Measurements from ENCODE around the gene SLC38A5. TPM values are rescaled to one million over a fixed set of nuclear protein-coding genes. Genes with fewer than 3 reads are reported as not detected.
"Not testable (repeated sequence)": the region's sequence is repeated elsewhere in the genome, so short reads cannot be mapped to it uniquely, and the experiment has no call there.

The SLC38A5 gene
- total RNA-seq, 1 donor from 2014 or later: 205 TPM

DNA sequence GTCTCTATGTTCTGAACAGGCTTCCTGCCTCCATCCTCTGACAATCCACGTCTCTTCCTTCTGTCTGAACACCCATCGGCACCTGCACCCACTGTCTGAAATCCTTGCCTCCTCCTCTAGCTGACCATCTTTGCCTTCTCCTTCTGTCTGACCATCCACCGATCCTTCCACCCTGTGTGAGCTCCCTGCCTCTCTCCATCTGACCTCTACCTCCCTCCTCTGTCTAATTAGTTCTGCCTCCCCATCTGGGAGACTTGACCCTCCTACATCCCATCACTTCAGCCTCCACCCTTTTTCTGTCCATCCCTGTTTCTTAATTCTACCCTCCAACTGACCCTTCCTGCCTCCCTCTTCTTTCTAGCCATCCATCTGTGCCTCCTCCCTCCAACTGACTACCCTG, 10.0 kb downstream of the SLC38A5 start:
- peaks cover 14% of the 10 kb centered on the region for H3K4me1 Mint-ChIP-seq (ENCODE audit: low read depth)
- no peak overlapping the region for H3K4me3 Mint-ChIP-seq
- DNase-seq (ENCODE audit: low spot score): no peak
- no peaks in the 10 kb centered on the region for H3K9me3 Mint-ChIP-seq
- intact Hi-C loops (cut with micrococcal nuclease): no loop called here
- no peaks in the 10 kb centered on the region for H3K27me3 Mint-ChIP-seq (ENCODE audit: insufficient read depth)
- H3K27ac Mint-ChIP-seq: no peak overlapping the region
- peaks cover 30% of the 10 kb centered on the region for H3K36me3 Mint-ChIP-seq (ENCODE audit: low read depth)

DNA sequence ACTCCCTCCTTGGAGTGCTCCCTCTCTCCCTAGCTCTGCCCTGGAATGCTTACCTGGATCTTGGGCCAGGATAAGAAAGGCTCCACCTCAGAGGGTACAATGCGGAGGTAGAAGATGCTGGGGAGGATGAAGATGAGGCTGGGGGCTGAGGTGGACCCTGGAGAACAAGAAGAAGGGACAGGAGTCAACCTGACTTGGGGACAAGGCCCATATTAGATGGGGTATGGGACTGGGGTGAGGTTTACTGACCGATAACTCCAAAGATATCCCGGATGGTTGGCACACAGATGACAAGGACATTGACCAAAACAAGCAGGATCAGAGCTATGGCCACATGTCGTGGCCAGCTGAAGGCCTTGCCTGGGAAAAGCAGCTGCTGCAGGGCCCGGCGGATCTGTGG, 10.6 kb downstream of the SLC38A5 start:
- Mint-ChIP-seq H3K9me3 (no peaks in the 10 kb centered on the region), H3K36me3 (ENCODE audit: low read depth) (peaks cover 28% of the 10 kb centered on the region), H3K4me3 (no peak overlapping the region), H3K4me1 (ENCODE audit: low read depth) (peaks cover 12% of the 10 kb centered on the region), H3K27ac (no peak overlapping the region), H3K27me3 (ENCODE audit: insufficient read depth) (no peaks in the 10 kb centered on the region)
- no peak for DNase-seq (ENCODE audit: low spot score)
- intact Hi-C loops (cut with micrococcal nuclease): no loop called here

DNA sequence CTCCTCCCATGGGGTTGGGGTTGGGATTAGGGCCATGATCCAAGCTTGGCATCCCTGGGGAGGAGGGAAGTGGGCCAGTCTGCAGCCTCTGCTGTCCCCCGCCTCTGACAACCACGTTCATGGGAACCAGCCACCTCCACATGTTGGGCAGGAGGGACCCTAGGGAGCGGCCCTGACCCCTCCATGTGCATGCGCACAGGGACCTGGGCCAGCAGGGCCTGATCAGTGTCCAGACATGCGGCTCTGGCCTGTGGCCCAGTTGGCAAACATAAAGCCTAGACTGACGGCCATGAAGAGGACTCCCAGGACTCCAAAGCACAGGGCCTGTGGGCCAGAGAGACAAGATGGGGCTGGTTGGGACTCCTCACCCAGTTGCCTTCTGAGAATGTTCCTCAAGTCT, 11.3 kb downstream of the SLC38A5 start:
- Mint-ChIP-seq H3K27me3 (ENCODE audit: insufficient read depth) (no peaks in the 10 kb centered on the region), H3K27ac (no peak overlapping the region), H3K4me3 (no peak overlapping the region), H3K36me3 (ENCODE audit: low read depth) (peaks cover 21% of the 10 kb centered on the region), H3K4me1 (ENCODE audit: low read depth) (peaks cover 6% of the 10 kb centered on the region), H3K9me3 (no peaks in the 10 kb centered on the region)
- DNase-seq (ENCODE audit: low spot score): no peak
- intact Hi-C loops (cut with micrococcal nuclease): no loop called here

DNA sequence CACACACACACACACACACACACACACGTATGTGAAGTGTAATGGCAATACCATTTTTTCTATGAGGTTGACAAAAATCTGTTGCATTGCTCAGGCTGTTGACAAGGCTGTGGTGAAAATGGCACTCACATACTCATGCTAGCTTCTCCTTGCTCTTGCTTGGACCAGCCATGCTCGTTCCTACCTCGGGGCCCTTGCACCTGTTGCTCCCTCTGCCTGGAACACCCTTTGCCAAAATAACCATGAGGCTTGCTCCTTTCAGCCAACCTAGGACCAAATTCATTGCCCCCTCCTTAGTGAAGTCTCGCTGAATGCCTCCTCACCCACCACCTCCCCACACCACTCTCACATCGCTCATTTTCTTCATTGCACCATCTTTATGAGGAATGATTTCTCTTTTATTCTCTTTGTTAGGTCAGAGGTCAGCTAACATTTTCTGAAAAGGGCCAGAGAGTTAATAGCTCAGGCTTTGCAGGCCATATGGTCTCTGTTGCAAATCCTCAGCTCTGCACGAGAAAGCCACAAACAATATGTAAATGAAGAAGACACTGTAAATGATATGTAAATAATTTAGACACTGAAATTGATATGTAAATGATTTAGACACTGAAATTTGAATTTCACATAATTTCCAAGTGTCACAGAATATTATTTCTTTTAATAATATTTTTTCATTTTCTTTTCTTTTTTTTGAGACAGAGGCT, 13.3 kb downstream of the SLC38A5 start:
- Mint-ChIP-seq H3K27me3 (ENCODE audit: insufficient read depth) (no peaks in the 10 kb centered on the region), H3K4me1 (ENCODE audit: low read depth) (peaks cover 5% of the 10 kb centered on the region), H3K27ac (no peak overlapping the region), H3K9me3 (no peaks in the 10 kb centered on the region), H3K36me3 (ENCODE audit: low read depth) (peaks cover 14% of the 10 kb centered on the region), H3K4me3 (no peak overlapping the region)
- no peak for DNase-seq (ENCODE audit: low spot score)
- intact Hi-C loops (cut with micrococcal nuclease): no loop called here

DNA sequence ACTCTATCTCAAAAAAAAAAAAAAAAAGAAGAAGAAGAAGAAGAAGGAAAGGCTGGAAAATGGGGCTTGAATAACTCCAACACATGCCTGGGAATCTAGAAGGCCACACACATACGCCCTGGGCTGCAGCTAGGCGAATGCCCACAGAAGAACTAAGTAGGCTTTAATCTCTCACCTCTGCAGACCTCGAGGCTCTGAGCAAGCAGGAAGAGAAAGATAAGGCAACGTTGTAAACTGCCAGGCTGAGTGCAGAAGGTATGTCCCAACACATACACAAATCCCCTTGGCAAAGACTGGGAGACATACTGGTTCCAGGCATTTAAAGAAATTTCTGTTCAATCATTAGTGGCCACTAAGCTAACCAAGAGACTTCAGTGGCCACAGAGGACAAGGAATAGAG, 18.4 kb downstream of the SLC38A5 start:
- Mint-ChIP-seq H3K36me3 (ENCODE audit: low read depth) (no peaks in the 10 kb centered on the region), H3K4me3 (no peak overlapping the region), H3K4me1 (ENCODE audit: low read depth) (no peaks in the 10 kb centered on the region), H3K27me3 (ENCODE audit: insufficient read depth) (no peaks in the 10 kb centered on the region), H3K27ac (no peak overlapping the region), H3K9me3 (no peaks in the 10 kb centered on the region)
- intact Hi-C loops (cut with micrococcal nuclease): no loop called here
- DNase-seq (ENCODE audit: low spot score): no peak

DNA sequence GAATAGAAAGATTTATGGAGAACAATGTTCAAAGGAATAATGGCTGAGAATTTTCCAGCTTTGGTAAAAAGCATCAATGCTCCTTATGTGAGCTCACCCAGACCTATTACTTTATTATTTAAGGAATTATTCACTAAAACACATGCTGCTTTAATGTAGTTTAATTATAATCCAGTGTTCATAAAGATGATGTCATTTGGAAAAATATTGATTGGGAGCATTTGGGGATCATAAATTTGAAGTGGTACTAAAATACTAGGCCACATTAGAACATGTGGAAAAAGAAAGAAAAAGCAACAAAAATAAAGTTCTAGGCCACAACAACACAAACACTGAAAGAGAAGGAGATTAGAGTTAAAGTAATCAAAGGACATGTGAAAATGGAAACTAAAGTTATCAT, 20.0 kb downstream of the SLC38A5 start:
- H3K27me3 Mint-ChIP-seq (ENCODE audit: insufficient read depth): no peaks in the 10 kb centered on the region
- H3K4me1 Mint-ChIP-seq (ENCODE audit: low read depth): no peaks in the 10 kb centered on the region
- H3K9me3 Mint-ChIP-seq: no peaks in the 10 kb centered on the region
- no peak for DNase-seq (ENCODE audit: low spot score)
- H3K4me3 Mint-ChIP-seq: no peak overlapping the region
- no peaks in the 10 kb centered on the region for H3K36me3 Mint-ChIP-seq (ENCODE audit: low read depth)
- intact Hi-C loops (cut with micrococcal nuclease): no loop called here
- H3K27ac Mint-ChIP-seq: no peak overlapping the region

DNA sequence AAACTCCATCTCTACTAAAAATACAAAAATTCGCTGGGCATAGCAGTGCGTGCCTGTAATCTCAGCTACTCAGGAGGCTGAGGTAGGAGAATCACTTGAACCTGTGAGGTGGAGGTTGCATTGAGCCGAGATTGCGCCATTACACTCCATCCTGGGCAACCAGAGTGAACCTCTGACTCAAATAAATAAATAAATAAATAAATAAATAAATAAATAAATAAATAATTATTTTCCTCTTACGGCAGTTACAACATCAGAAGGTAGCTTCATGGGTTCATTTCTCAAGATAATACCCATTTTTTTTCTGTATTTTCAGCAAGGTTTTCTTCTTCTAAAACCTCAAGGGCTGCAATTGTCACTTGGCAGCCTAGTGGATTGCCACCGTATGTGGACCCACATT, 22.9 kb downstream of the SLC38A5 start:
- H3K27ac Mint-ChIP-seq; DNase-seq (ENCODE audit: low spot score); H3K36me3 Mint-ChIP-seq (ENCODE audit: low read depth); intact Hi-C loops (cut with micrococcal nuclease); H3K9me3 Mint-ChIP-seq; H3K4me3 Mint-ChIP-seq; H3K27me3 Mint-ChIP-seq (ENCODE audit: insufficient read depth); H3K4me1 Mint-ChIP-seq (ENCODE audit: low read depth): not testable (repeated sequence)

DNA sequence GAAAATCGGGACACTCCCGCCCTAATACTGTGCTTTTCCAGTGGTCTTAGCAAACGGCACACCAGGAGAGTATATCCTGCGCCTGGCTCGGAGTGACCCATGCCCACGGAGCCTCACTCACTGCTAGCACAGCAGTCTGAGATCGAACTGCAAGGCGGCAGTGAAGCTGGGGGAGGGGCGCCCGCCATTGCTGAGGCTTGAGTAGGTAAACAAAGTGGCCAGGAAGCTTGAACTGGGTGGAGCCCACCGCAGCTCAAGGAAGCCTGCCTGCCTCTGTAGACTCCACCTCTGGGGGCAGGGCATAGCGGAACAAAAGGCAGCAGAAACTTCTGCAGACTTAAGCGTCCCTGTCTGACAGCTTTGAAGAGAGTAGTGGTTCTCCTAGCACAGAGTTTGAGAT, 36.3 kb downstream of the SLC38A5 start:
- H3K4me3 Mint-ChIP-seq; H3K36me3 Mint-ChIP-seq (ENCODE audit: low read depth); DNase-seq (ENCODE audit: low spot score); H3K27me3 Mint-ChIP-seq (ENCODE audit: insufficient read depth); intact Hi-C loops (cut with micrococcal nuclease); H3K4me1 Mint-ChIP-seq (ENCODE audit: low read depth); H3K9me3 Mint-ChIP-seq; H3K27ac Mint-ChIP-seq: not testable (repeated sequence)

DNA sequence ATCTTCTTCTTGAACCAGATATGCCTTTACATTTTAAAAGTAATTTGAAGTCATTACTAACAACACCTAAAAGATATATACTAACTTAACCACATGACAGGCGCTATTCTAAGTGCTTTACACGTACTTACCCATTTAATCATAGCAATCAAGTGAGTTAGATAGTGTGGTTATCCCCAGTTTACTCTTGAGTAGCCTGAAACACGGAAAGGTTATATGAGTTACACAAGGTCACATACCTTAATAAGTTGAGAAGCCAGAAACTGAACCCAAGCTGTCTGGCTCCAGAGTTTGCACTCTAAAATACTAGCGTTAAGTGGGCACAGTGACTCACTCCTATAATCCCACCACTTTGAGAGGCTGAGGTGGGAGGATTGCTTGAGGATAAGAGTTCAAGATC, 39.9 kb downstream of the SLC38A5 start:
- H3K36me3 Mint-ChIP-seq (ENCODE audit: low read depth); H3K4me1 Mint-ChIP-seq (ENCODE audit: low read depth); H3K27ac Mint-ChIP-seq; DNase-seq (ENCODE audit: low spot score); intact Hi-C loops (cut with micrococcal nuclease); H3K27me3 Mint-ChIP-seq (ENCODE audit: insufficient read depth); H3K9me3 Mint-ChIP-seq; H3K4me3 Mint-ChIP-seq: not testable (repeated sequence)

DNA sequence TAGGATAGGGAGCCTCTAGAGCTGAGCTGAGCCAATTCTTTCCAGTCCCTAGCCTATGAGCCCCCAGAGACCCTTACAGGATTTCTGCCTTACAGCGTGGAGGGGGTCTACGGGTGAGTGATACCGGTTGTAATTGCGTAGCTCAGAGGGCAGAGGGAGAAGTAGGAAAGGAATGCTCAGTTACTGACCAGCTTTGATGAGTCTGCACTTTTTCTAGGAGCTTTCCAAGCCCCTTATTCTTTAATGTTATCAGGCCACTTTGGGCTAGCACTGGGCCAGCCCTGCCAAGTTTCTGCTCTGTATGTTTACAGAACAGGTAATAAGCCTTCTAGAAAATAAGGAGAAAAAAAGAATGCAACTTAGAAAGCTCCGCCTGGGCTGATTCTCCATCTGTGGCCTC, 40.5 kb downstream of the SLC38A5 start:
- intact Hi-C loops (cut with micrococcal nuclease); H3K27me3 Mint-ChIP-seq (ENCODE audit: insufficient read depth); H3K4me1 Mint-ChIP-seq (ENCODE audit: low read depth); H3K9me3 Mint-ChIP-seq; H3K36me3 Mint-ChIP-seq (ENCODE audit: low read depth); H3K4me3 Mint-ChIP-seq; H3K27ac Mint-ChIP-seq; DNase-seq (ENCODE audit: low spot score): not testable (repeated sequence)

DNA sequence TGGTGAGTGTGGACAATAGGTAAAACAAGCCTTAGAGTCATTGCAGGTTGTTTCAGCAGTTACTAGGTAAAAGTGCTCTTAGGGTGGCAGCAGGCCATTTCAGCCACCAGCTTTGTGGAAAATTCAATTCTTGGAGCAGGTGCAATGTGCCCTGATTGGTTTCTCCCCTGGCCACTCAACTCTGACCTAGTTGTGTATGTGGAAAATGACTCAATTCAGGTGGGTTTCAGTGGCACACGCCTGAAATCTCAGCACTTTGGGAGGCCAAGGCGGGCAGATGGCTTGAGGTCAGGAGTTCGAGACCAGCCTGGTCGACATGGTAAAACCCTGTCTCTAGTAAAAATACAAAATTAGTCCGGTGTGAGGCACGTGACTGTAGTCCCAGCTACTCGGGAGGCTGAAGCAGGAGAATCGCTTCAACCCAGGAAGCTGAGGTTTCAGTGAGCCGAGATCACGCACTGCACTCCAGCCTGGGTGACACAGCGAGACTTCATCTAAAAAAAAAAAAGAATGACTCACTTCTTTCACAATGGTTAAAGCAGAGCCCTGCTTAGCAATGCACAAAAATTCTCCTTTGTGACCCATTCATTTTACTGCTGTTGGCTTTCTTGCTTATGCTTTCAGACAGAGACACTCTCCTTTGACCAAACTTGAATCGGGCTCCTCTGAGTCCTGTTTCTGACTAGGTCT, 42.9 kb downstream of the SLC38A5 start:
- H3K4me1 Mint-ChIP-seq (ENCODE audit: low read depth); H3K36me3 Mint-ChIP-seq (ENCODE audit: low read depth); DNase-seq (ENCODE audit: low spot score); H3K9me3 Mint-ChIP-seq; H3K4me3 Mint-ChIP-seq; intact Hi-C loops (cut with micrococcal nuclease); H3K27me3 Mint-ChIP-seq (ENCODE audit: insufficient read depth); H3K27ac Mint-ChIP-seq: not testable (repeated sequence)

DNA sequence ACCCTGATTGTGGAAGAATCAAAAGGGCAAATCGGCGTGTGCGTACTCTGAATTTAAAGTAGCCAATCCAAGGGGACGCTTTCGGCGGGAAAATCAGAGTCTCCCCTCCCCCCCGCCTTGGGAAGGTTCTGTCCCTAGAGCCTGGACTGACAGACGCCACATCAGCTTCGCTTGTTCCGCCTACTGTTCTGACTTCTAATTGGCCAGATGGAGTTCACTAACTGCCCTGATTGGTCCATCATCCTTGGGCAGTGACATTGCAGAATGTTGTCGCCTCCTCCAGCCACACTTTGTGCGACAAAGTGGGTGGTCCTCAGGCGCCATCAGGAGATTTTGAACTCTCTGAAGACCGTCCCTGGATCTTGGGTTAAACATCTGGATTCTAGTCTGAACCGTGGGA, 58.2 kb downstream of the SLC38A5 start, which contains the start of gene SSX4B:
TSS of gene SSX4B (minus strand) at position 101 of the 400 bp plus-strand sequence. CDS start 588 bp downstream, outside the sequence.
- DNase-seq (ENCODE audit: low spot score); H3K4me1 Mint-ChIP-seq (ENCODE audit: low read depth); H3K36me3 Mint-ChIP-seq (ENCODE audit: low read depth); H3K4me3 Mint-ChIP-seq; H3K27ac Mint-ChIP-seq; H3K27me3 Mint-ChIP-seq (ENCODE audit: insufficient read depth); intact Hi-C loops (cut with micrococcal nuclease); H3K9me3 Mint-ChIP-seq: not testable (repeated sequence)

Measured in activated T-helper 1 cell treated with anti-CD3 and anti-CD28 coated beads, Interleukin-12 subunit alpha, Interleukin-12 subunit beta, Interleukin-2, Interleukin-4 antibody, amounts not matched to agents 30 ng/mL and 10 ng/mL and 1 ng/mL, durations not matched to agents 14 hours and 24 hours and 36 hours (primary cell).